HG02970 (cell line): ENCODE data around the gene FIP1L1.

Experiments
- ATAC-seq: cut with Tn5 transposase; IDR thresholded peaks from one replicate; pipeline ENCODE4 v1.9.1; 2021; ENCODE audit warnings: mild to moderate bottlenecking, moderate library complexity, moderate number of reproducible peaks; ENCODE audit not compliant: unreplicated experiment, low FRiP score

Gene FIP1L1

GRCh38 chr4:53497487-53498244 is 120.2 kb downstream of the FIP1L1 start:
- no peak for ATAC-seq

- no peak for ATAC-seq
Measured at GRCh38 chr4:53498706-53499105, 121.3 kb downstream of the FIP1L1 start.

- no peak for ATAC-seq
Measured at GRCh38 chr4:53499791-53500190, 122.3 kb downstream of the FIP1L1 start.

- no peak for ATAC-seq
Measured at GRCh38 chr4:53500546-53500945, 123.1 kb downstream of the FIP1L1 start.

GRCh38 chr4:53501561-53501960 is 124.1 kb downstream of the FIP1L1 start:
- no peak for ATAC-seq

- no peak for ATAC-seq
Measured at GRCh38 chr4:53502094-53502493, 124.7 kb downstream of the FIP1L1 start.

- ATAC-seq: no peak
Measured at GRCh38 chr4:53505947-53506346, 128.5 kb downstream of the FIP1L1 start.

- ATAC-seq: no peak
Measured at GRCh38 chr4:53507058-53507457, 129.6 kb downstream of the FIP1L1 start.

- no peak for ATAC-seq
Measured at GRCh38 chr4:53507671-53508286, 130.3 kb downstream of the FIP1L1 start.

- ATAC-seq: no peak
Measured at GRCh38 chr4:53508446-53508845, 131.0 kb downstream of the FIP1L1 start.

- ATAC-seq: no peak
Measured at GRCh38 chr4:53510321-53510720, 132.9 kb downstream of the FIP1L1 start.
